Peyer's patch (tissue), 4 donors: ENCODE data around the gene FAM163A.

Experiments used
- POLR2A ChIP-seq, 2 donors: fragments of 450-650 bp; IDR thresholded peaks; one replicate each; pipeline ENCODE4 v1.5.1; 2017; ENCODE audit warnings: antibody characterized with exemption in 2 of 2, mild to moderate bottlenecking in 2 of 2, moderate library complexity in 2 of 2
- TF ChIP-seq, protein P1 (sequence below), 6 experiments: fragments of 450-650 bp in 4 of 6; fragments of 200-600 bp in 2 of 6; sonication (generic) in 1 of 6; IDR thresholded peaks; one replicate each; pipeline ENCODE4 v1.5.1; 2017 to 2019; ENCODE audit warnings: antibody characterized with exemption in 6 of 6, mild to moderate bottlenecking in 3 of 6, moderate library complexity in 1 of 6

DNA sequence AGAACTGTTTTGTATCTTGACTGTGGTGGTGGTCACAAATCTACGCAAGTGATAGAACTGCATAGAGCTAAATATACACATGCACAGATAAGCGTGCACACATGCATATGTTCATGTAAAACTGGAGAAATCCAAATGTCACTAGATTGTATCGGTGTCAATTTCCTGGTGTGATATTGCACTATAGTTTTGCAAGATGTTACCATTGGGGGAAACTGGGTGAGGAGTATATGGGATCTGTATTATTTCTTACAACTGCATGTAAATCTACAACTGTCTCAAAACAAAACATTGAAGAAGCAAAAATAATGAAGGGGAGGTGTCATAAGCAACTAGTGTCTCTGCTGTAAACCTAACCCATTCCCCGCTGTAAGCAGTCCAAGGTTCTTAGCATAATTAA, 30.2 kb downstream of the FAM163A start:
- TF ChIP-seq POLR2A (IDR thresholded peaks at IDR 0.05): no peak
- TF ChIP-seq, protein P1, sequence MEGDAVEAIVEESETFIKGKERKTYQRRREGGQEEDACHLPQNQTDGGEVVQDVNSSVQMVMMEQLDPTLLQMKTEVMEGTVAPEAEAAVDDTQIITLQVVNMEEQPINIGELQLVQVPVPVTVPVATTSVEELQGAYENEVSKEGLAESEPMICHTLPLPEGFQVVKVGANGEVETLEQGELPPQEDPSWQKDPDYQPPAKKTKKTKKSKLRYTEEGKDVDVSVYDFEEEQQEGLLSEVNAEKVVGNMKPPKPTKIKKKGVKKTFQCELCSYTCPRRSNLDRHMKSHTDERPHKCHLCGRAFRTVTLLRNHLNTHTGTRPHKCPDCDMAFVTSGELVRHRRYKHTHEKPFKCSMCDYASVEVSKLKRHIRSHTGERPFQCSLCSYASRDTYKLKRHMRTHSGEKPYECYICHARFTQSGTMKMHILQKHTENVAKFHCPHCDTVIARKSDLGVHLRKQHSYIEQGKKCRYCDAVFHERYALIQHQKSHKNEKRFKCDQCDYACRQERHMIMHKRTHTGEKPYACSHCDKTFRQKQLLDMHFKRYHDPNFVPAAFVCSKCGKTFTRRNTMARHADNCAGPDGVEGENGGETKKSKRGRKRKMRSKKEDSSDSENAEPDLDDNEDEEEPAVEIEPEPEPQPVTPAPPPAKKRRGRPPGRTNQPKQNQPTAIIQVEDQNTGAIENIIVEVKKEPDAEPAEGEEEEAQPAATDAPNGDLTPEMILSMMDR (IDR thresholded peaks at IDR 0.05): no peak
